RWPE1 (cell line): ENCODE measurements around the gene GPI.
"Not testable (repeated sequence)": the region's sequence is repeated elsewhere in the genome, so short reads cannot be mapped to it uniquely, and the experiment has no call there.

Source experiments
- CTCF ChIA-PET: fragments of 350-600 bp; sonication (Branson Sonifier 250); formaldehyde crosslinking; extraction: SDS; loops from one replicate; lab custom pipeline; 2021; lab: Yijun Ruan, JAX
- POLR2A ChIA-PET: fragments of 400-600 bp; formaldehyde crosslinking; extraction: SDS; loops from one replicate; lab custom pipeline; 2020; ENCODE audit warnings: antibody characterized with exemption; ENCODE audit not compliant: low non-redundant PET; lab: Yijun Ruan, JAX
- DNase-seq: peaks from one replicate; pipeline ENCODE4 v3.0.0; 2012; ENCODE audit warnings: low spot score
- H3K27ac ChIP-seq: fragments of 450-650 bp; 2 replicates; pipeline ENCODE4 v1.5.1; 2017
- CTCF ChIP-seq: fragments of 450-650 bp; conservative IDR thresholded peaks from 2 replicates; pipeline ENCODE4 v1.5.1; 2017; ENCODE audit warnings: low read depth, mild to moderate bottlenecking

The GPI gene

GRCh38 chr19:34363930-34364329 lies 1.1 kb upstream of the GPI start:
- ChIA-PET POLR2A (no interaction called here), CTCF (no interaction called here)
- no peak for TF ChIP-seq CTCF
- peak overlapping the region; percentile 82 for H3K27ac ChIP-seq
- DNase-seq: no peak

GRCh38 chr19:34364462-34364829 lies 550 bp upstream of the GPI start:
- H3K27ac ChIP-seq: peak overlapping the region; percentile 82
- ChIA-PET CTCF (interaction anchor here (0.5 kb wide), 1 partner anchor 87 kb away, joined by 3 read pairs; no protein-coding TSS in a partner anchor), POLR2A (no interaction called here)
- no peak for TF ChIP-seq CTCF
- no peak for DNase-seq

- no peak for TF ChIP-seq CTCF
- DNase-seq: peak; percentile 35
- CTCF ChIA-PET: interaction anchor here (0.5 kb wide), 1 partner anchor 588 kb away, joined by 3 read pairs; no protein-coding TSS in a partner anchor
- H3K27ac ChIP-seq: peak overlapping the region; percentile 82
- POLR2A ChIA-PET: no interaction called here
Measured at GRCh38 chr19:34365463-34366401, 736 bp downstream of the GPI start.

GRCh38 chr19:34366738-34367623 lies 2.0 kb downstream of the GPI start:
- no peak for DNase-seq
- POLR2A ChIA-PET: no interaction called here
- peak overlapping the region; percentile 82 for H3K27ac ChIP-seq
- TF ChIP-seq CTCF: no peak
- CTCF ChIA-PET: no interaction called here

GRCh38 chr19:34367624-34367957 lies 2.6 kb downstream of the GPI start:
- DNase-seq: no peak
- H3K27ac ChIP-seq: no peak overlapping the region
- POLR2A ChIA-PET: no interaction called here
- TF ChIP-seq CTCF: no peak
- CTCF ChIA-PET: no interaction called here

GRCh38 chr19:34368338-34368737 lies 3.3 kb downstream of the GPI start:
- ChIA-PET POLR2A (no interaction called here), CTCF (no interaction called here)
- TF ChIP-seq CTCF: no peak
- no peak overlapping the region for H3K27ac ChIP-seq
- no peak for DNase-seq

- DNase-seq, H3K27ac ChIP-seq: not testable (repeated sequence)
- ChIA-PET CTCF (interaction anchor here (0.6 kb wide), 1 partner anchor 1393 kb away, joined by 3 read pairs; no protein-coding TSS in a partner anchor), POLR2A (interaction anchor here (0.6 kb wide), 1 partner anchor 1941 kb away, joined by 3 read pairs; no protein-coding TSS in a partner anchor)
Measured at GRCh38 chr19:34369166-34369565, 4.2 kb downstream of the GPI start.
